ENCODE measurements around the gene CDKAL1. TPM values are rescaled to one million over a fixed set of nuclear protein-coding genes. Genes with fewer than 3 reads are reported as not detected.

CDKAL1 gene
- total RNA-seq, 5 donors from 2014 or later (not counting 1 experiment from before 2014, with no cell fraction given): 18.8 to 29.9 (median 20.5) TPM

DNA sequence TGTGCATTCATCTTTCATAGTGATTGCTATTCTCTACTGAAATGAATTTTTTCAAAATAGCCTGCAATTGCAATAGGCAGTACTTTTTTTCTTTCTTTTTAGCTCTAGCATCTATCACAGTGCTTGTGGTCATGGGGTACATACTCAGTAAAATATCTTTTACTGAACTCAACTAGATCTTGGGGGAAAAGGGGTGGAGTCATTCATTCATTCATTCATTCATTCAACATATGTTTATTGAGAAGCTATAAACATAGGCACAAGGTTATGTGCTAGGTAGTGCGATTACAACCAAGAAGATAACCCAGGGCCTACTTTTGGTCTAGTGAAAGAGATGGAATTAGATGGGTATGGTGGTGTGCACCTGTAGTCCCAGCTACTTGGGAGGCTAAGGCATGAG is 1.4 kb upstream of the CDKAL1 start:
- DNase-seq (no peak), ATAC-seq (replicated peaks in 1 of 4) (no peak)
- H3K4me3 ChIP-seq (ENCODE audit: control insufficient read depth in 1 of 2, extremely low read depth in 1 of 2, low read length in 1 of 2): no peak overlapping the region
- Mint-ChIP-seq H3K36me3 (peaks cover 8% of the 10 kb centered on the region), H3K27me3 (peaks cover 2 to 6% of the 10 kb centered on the region in 2 donors), H3K9me3 (no peaks in the 10 kb centered on the region), H3K27ac (no peak overlapping the region), H3K4me3 (peak overlapping the region in 1 of 3 donors; percentile 98), H3K4me1 (peaks cover 37 to 41% (median 37%) of the 10 kb centered on the region in 3 donors)
- 100% methylated on average over 1 of the region's 1 CpG for WGBS (ENCODE audit: insufficient coverage)
- H3K36me3 ChIP-seq (ENCODE audit: control insufficient read depth in 2 of 2, extremely low read depth in 1 of 2, insufficient read depth in 1 of 2, low read length in 1 of 2): peaks cover 0 to 4% of the 10 kb centered on the region in 2 donors
- peaks cover 0 to 6% of the 10 kb centered on the region in 2 experiments for H3K27me3 ChIP-seq (replicated peaks in 1 of 2; ENCODE audit: control insufficient read depth in 2 of 2, extremely low read depth in 1 of 2, insufficient read depth in 2 of 2, low read length in 1 of 2)
- no peaks in the 10 kb centered on the region for H3K9me3 ChIP-seq
- peaks cover 14 to 15% of the 10 kb centered on the region in 2 experiments for H3K4me1 ChIP-seq (ENCODE audit: control insufficient read depth in 1 of 2, extremely low read depth in 1 of 2, insufficient read depth in 2 of 2, low read length in 2 of 2)
- CTCF ChIA-PET: interaction anchor here (0.6 to 2.1 kb wide), 6 partner anchors 127 to 440 kb away, joined by 3 to 11 read pairs (median 4); no protein-coding TSS in a partner anchor
- no peak overlapping the region for H3K27ac ChIP-seq (ENCODE audit: low read length)
- POLR2A ChIA-PET: no interaction called here

GRCh38 chr6:20533746-20534294 is 437 bp upstream of the CDKAL1 start:
- peak overlapping the region in 1 of 2 donors; percentile 66 for H3K27ac Mint-ChIP-seq
- peaks cover 8 to 14% of the 10 kb centered on the region in 2 experiments for H3K4me1 ChIP-seq (ENCODE audit: control insufficient read depth in 1 of 2, extremely low read depth in 1 of 2, insufficient read depth in 2 of 2, low read length in 2 of 2)
- peaks cover 37 to 42% (median 40%) of the 10 kb centered on the region in 3 donors for H3K4me1 Mint-ChIP-seq
- DNase-seq (no peak), ATAC-seq (replicated peaks in 1 of 4) (no peak)
- H3K36me3 ChIP-seq (ENCODE audit: control insufficient read depth in 2 of 2, extremely low read depth in 1 of 2, insufficient read depth in 1 of 2, low read length in 1 of 2): peaks cover 0 to 11% of the 10 kb centered on the region in 2 donors
- no peaks in the 10 kb centered on the region for H3K9me3 Mint-ChIP-seq
- POLR2A ChIA-PET: interaction anchor here (0.6 to 1.6 kb wide), 6 partner anchors 132 to 1061 kb away, joined by 3 to 12 read pairs (median 4); partner anchors contain the start of gene E2F3 (in 1 of the 2)
- H3K4me3 Mint-ChIP-seq: peak overlapping the region; percentile 95 to 98 (median 98)
- H3K36me3 Mint-ChIP-seq: peaks cover 11% of the 10 kb centered on the region
- WGBS (ENCODE audit: insufficient coverage): no CpG with 5 or more reads among the region's 6 CpGs
- no peaks in the 10 kb centered on the region for H3K9me3 ChIP-seq
- CTCF ChIA-PET: interaction anchor here (0.6 to 2.1 kb wide), 9 partner anchors 9 to 1059 kb away, joined by 3 to 9 read pairs (median 5); no protein-coding TSS in a partner anchor
- peaks cover 0 to 6% of the 10 kb centered on the region in 2 experiments for H3K27me3 ChIP-seq (replicated peaks in 1 of 2; ENCODE audit: control insufficient read depth in 2 of 2, extremely low read depth in 1 of 2, insufficient read depth in 2 of 2, low read length in 1 of 2)
- H3K27me3 Mint-ChIP-seq: peaks cover 2 to 6% of the 10 kb centered on the region in 2 donors
- peak overlapping the region; percentile 94 to 100 for H3K4me3 ChIP-seq (ENCODE audit: control insufficient read depth in 1 of 2, extremely low read depth in 1 of 2, low read length in 1 of 2)
- peak overlapping the region; percentile 92 for H3K27ac ChIP-seq (ENCODE audit: low read length)

GRCh38 chr6:20538131-20538662 is 3.9 kb downstream of the CDKAL1 start:
- no peak for DNase-seq
- no peaks in the 10 kb centered on the region for H3K9me3 ChIP-seq
- H3K36me3 Mint-ChIP-seq: peaks cover 31% of the 10 kb centered on the region
- no CpG with 5 or more reads among the region's 1 CpG for WGBS (ENCODE audit: insufficient coverage)
- POLR2A ChIA-PET: interaction anchor here in 1 of 2 donors (0.7 kb wide), 1 partner anchor 1787 kb away, joined by 8 read pairs; no protein-coding TSS in a partner anchor
- no peak overlapping the region for H3K4me3 Mint-ChIP-seq
- H3K27me3 ChIP-seq (replicated peaks in 1 of 2; ENCODE audit: control insufficient read depth in 2 of 2, extremely low read depth in 1 of 2, insufficient read depth in 2 of 2, low read length in 1 of 2): no peaks in the 10 kb centered on the region
- H3K9me3 Mint-ChIP-seq: no peaks in the 10 kb centered on the region
- CTCF ChIA-PET: interaction anchor here (0.8 to 1.0 kb wide), 3 partner anchors 22 to 328 kb away, joined by 3 read pairs; no protein-coding TSS in a partner anchor
- peaks cover 7 to 19% of the 10 kb centered on the region in 2 experiments for H3K4me1 ChIP-seq (ENCODE audit: control insufficient read depth in 1 of 2, extremely low read depth in 1 of 2, insufficient read depth in 2 of 2, low read length in 2 of 2)
- no peak overlapping the region for H3K27ac Mint-ChIP-seq
- no peak overlapping the region for H3K4me3 ChIP-seq (ENCODE audit: control insufficient read depth in 1 of 2, extremely low read depth in 1 of 2, low read length in 1 of 2)
- no peaks in the 10 kb centered on the region for H3K27me3 Mint-ChIP-seq
- ATAC-seq (replicated peaks in 1 of 4): no peak
- H3K36me3 ChIP-seq (ENCODE audit: control insufficient read depth in 2 of 2, extremely low read depth in 1 of 2, insufficient read depth in 1 of 2, low read length in 1 of 2): peaks cover 4 to 21% of the 10 kb centered on the region in 2 donors
- peaks cover 61 to 67% (median 62%) of the 10 kb centered on the region in 3 donors for H3K4me1 Mint-ChIP-seq
- no peak overlapping the region for H3K27ac ChIP-seq (ENCODE audit: low read length)

DNA sequence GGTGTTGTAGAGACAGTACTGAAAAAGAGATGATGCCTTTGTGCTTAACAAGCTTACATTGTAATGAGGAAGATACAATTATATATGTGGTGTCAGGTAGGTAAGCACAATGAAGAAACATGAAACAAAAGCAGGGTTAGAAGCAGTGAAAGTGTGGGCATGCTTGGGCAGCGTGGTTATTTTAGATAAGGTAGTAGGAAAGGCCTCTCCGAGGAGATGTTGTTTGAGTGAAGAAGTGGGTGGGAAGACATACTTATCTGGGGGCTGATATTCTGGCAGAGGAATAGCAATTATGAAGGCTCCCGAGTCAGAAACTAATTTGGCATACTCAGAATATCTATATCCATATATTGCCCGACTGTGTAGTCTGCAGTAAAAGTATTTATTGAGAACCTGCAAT is 4.7 kb downstream of the CDKAL1 start:
- no peak overlapping the region for H3K27ac Mint-ChIP-seq
- no peaks in the 10 kb centered on the region for H3K27me3 Mint-ChIP-seq
- Histone ChIP-seq H3K27ac (ENCODE audit: low read length) (no peak overlapping the region), H3K9me3 (no peaks in the 10 kb centered on the region), H3K27me3 (replicated peaks in 1 of 2; ENCODE audit: control insufficient read depth in 2 of 2, extremely low read depth in 1 of 2, insufficient read depth in 2 of 2, low read length in 1 of 2) (no peaks in the 10 kb centered on the region), H3K36me3 (ENCODE audit: control insufficient read depth in 2 of 2, extremely low read depth in 1 of 2, insufficient read depth in 1 of 2, low read length in 1 of 2) (peaks cover 4 to 21% of the 10 kb centered on the region in 2 donors), H3K4me1 (ENCODE audit: control insufficient read depth in 1 of 2, extremely low read depth in 1 of 2, insufficient read depth in 2 of 2, low read length in 2 of 2) (peaks cover 6 to 18% of the 10 kb centered on the region in 2 experiments), H3K4me3 (ENCODE audit: control insufficient read depth in 1 of 2, extremely low read depth in 1 of 2, low read length in 1 of 2) (no peak overlapping the region)
- H3K4me3 Mint-ChIP-seq: no peak overlapping the region
- no peaks in the 10 kb centered on the region for H3K9me3 Mint-ChIP-seq
- peaks cover 31% of the 10 kb centered on the region for H3K36me3 Mint-ChIP-seq
- ATAC-seq (replicated peaks in 1 of 4): no peak
- no peak for DNase-seq
- peaks cover 59 to 66% (median 64%) of the 10 kb centered on the region in 3 donors for H3K4me1 Mint-ChIP-seq
- ChIA-PET POLR2A (no interaction called here), CTCF (no interaction called here)
- 75% methylated on average over 2 of the region's 4 CpGs for WGBS (ENCODE audit: insufficient coverage)

DNA sequence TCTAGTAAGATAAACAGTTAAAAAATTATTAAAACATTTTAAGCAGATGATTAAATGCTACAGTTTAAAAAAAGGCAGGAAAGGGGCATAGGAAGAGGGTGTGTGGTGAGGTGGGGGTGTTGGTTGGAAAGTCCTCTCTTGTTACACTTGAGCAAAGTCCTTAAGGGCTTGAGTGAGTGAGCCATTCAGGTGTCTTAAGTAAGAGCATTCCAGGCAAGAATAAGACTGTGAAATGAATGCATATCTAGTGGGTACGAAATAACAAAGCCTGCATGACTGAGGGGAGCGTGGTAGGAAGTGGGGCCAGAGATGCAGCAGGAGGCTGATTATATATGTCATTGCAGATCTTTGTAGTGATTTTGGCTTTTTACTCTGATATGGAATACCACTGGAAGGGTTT is 5.1 kb downstream of the CDKAL1 start:
- CTCF ChIA-PET: no interaction called here
- H3K4me1 ChIP-seq (ENCODE audit: control insufficient read depth in 1 of 2, extremely low read depth in 1 of 2, insufficient read depth in 2 of 2, low read length in 2 of 2): peaks cover 4 to 17% of the 10 kb centered on the region in 2 experiments
- Mint-ChIP-seq H3K27ac (no peak overlapping the region), H3K4me3 (no peak overlapping the region), H3K36me3 (peaks cover 31% of the 10 kb centered on the region), H3K4me1 (peaks cover 56 to 64% (median 63%) of the 10 kb centered on the region in 3 donors), H3K27me3 (no peaks in the 10 kb centered on the region), H3K9me3 (no peaks in the 10 kb centered on the region)
- no peaks in the 10 kb centered on the region for H3K9me3 ChIP-seq
- ATAC-seq (replicated peaks in 1 of 4) (no peak), DNase-seq (no peak)
- no peak overlapping the region for H3K27ac ChIP-seq (ENCODE audit: low read length)
- no peak overlapping the region for H3K4me3 ChIP-seq (ENCODE audit: control insufficient read depth in 1 of 2, extremely low read depth in 1 of 2, low read length in 1 of 2)
- no peaks in the 10 kb centered on the region for H3K27me3 ChIP-seq (replicated peaks in 1 of 2; ENCODE audit: control insufficient read depth in 2 of 2, extremely low read depth in 1 of 2, insufficient read depth in 2 of 2, low read length in 1 of 2)
- 95% methylated on average over 2 of the region's 2 CpGs for WGBS (ENCODE audit: insufficient coverage)
- POLR2A ChIA-PET: no interaction called here
- peaks cover 4 to 21% of the 10 kb centered on the region in 2 donors for H3K36me3 ChIP-seq (ENCODE audit: control insufficient read depth in 2 of 2, extremely low read depth in 1 of 2, insufficient read depth in 1 of 2, low read length in 1 of 2)

GRCh38 chr6:20540683-20541082 is 6.4 kb downstream of the CDKAL1 start:
- Mint-ChIP-seq H3K9me3 (no peaks in the 10 kb centered on the region), H3K4me1 (peaks cover 50 to 58% (median 54%) of the 10 kb centered on the region in 3 donors), H3K27ac (no peak overlapping the region), H3K36me3 (peaks cover 38% of the 10 kb centered on the region), H3K4me3 (no peak overlapping the region), H3K27me3 (no peaks in the 10 kb centered on the region)
- Histone ChIP-seq H3K4me3 (ENCODE audit: control insufficient read depth in 1 of 2, extremely low read depth in 1 of 2, low read length in 1 of 2) (no peak overlapping the region), H3K36me3 (ENCODE audit: control insufficient read depth in 2 of 2, extremely low read depth in 1 of 2, insufficient read depth in 1 of 2, low read length in 1 of 2) (peaks cover 4 to 21% of the 10 kb centered on the region in 2 donors), H3K27me3 (replicated peaks in 1 of 2; ENCODE audit: control insufficient read depth in 2 of 2, extremely low read depth in 1 of 2, insufficient read depth in 2 of 2, low read length in 1 of 2) (no peaks in the 10 kb centered on the region), H3K4me1 (ENCODE audit: control insufficient read depth in 1 of 2, extremely low read depth in 1 of 2, insufficient read depth in 2 of 2, low read length in 2 of 2) (peaks cover 4 to 7% of the 10 kb centered on the region in 2 experiments), H3K9me3 (no peaks in the 10 kb centered on the region), H3K27ac (ENCODE audit: low read length) (no peak overlapping the region)
- ATAC-seq (replicated peaks in 1 of 4): no peak
- POLR2A ChIA-PET: no interaction called here
- CTCF ChIA-PET: interaction anchor here in 1 of 2 donors (0.6 kb wide), 1 partner anchor 352 kb away, joined by 4 read pairs; no protein-coding TSS in a partner anchor
- no peak for DNase-seq
- WGBS (ENCODE audit: insufficient coverage): 97% methylated on average over 5 of the region's 5 CpGs

All from T-cell (primary cell).